ENCODE measurements around the gene LRRC58.
"Not testable (repeated sequence)": the region's sequence is repeated elsewhere in the genome, so short reads cannot be mapped to it uniquely, and the experiment has no call there.

LRRC58 gene

DNA sequence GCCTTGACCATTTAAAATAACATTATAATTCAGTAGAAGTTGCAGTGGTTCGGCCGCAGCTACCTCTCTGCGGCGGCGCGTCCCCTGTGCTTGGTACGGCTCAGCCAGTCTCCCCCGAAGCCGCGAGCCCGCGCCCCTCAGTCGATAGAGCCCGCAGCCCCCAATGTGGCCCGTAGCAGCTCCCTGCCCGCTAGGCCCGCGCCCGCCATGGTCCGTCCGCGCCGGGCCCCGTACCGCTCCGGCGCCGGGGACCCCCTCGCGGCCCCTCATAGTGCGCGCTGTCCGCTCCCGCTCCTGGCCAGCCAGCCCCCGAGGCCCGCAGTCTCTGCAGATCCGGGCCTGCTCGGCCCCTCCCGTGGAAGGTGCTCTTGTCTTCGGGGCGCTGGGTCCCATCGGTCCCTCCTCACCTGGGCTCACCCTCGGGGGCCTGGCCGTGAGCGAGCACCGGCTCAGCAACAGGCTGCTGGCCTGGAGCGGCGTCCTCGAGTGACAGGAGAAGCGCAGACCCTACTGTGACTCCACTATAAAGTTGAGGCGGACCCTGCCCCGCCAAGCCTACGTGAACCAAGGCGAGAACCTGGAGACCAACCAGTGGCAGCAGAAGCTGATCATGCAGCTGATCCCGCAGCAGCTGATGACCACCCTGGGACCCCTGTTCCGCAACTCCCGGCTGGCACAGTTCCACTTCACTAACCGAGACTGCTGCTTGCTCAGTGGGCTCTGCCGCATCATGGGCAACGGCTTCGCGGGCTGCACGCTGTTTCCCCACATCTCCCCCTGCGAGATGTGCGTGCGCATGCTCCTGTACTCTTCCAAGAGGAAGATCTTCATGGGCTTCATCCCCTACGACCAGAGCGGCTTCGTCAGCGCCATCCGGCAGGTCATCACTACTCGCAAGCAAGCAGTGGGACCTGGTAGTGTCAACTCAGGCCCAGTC, 42.4 kb downstream of the LRRC58 start:
- H3K27ac ChIP-seq, result no peak overlapping the region
- no peak for DNase-seq (ENCODE audit: low spot score)
- TF ChIP-seq, protein P1, sequence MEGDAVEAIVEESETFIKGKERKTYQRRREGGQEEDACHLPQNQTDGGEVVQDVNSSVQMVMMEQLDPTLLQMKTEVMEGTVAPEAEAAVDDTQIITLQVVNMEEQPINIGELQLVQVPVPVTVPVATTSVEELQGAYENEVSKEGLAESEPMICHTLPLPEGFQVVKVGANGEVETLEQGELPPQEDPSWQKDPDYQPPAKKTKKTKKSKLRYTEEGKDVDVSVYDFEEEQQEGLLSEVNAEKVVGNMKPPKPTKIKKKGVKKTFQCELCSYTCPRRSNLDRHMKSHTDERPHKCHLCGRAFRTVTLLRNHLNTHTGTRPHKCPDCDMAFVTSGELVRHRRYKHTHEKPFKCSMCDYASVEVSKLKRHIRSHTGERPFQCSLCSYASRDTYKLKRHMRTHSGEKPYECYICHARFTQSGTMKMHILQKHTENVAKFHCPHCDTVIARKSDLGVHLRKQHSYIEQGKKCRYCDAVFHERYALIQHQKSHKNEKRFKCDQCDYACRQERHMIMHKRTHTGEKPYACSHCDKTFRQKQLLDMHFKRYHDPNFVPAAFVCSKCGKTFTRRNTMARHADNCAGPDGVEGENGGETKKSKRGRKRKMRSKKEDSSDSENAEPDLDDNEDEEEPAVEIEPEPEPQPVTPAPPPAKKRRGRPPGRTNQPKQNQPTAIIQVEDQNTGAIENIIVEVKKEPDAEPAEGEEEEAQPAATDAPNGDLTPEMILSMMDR (conservative IDR thresholded peaks at IDR 0.05; ENCODE audit: low read depth), result no peak
- ChIA-PET CTCF (interaction anchor here (0.5 kb wide), 1 partner anchor 9 kb away, joined by 6 read pairs; no protein-coding TSS in a partner anchor), POLR2A (ENCODE audit: low non-redundant PET) (no interaction called here)

DNA sequence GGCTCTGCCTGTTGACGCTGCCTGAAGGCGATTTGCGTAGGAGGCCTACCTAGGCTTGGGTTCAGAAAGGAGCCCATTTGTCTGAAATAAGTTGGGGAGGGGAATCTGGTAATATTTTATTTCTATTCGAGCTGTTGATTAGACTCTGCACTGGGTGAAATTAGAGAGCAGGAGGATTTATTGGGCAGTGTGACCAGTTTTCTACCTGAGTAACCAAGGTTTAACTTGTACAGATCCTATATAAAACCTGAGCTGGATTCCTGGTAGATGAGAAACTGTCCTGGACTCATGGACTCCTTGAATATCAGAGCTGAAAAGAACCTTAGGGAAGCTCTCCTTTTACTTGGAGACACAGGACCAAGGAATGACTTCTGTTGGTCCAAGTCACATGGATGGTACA, 44.5 kb downstream of the LRRC58 start:
- CTCF ChIA-PET, result no interaction called here
- TF ChIP-seq, protein P1 (conservative IDR thresholded peaks at IDR 0.05; ENCODE audit: low read depth), result no peak
- no peak for DNase-seq (ENCODE audit: low spot score)
- no peak overlapping the region for H3K27ac ChIP-seq
- POLR2A ChIA-PET (ENCODE audit: low non-redundant PET), result no interaction called here

DNA sequence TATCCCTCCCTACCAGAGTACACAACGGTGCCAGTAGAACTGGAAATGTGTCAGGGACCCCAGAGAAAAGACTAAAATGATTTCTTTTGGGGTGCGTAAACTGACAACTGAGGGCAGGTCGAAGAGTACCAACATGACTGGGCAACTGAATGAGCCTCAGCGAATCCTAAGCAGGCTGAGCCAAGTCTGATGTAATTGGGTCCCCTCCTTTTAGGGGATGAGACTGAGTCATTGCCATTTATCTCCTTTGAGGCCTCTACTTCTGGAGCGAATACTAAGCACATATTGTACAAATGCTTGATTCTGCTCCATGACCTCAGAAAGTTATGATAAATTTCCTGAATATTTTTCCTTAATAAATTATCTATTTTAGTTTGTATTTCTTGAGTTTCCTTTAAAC, 46.8 kb downstream of the LRRC58 start:
- ChIA-PET POLR2A (ENCODE audit: low non-redundant PET) (no interaction called here), CTCF (no interaction called here)
- H3K27ac ChIP-seq, result no peak overlapping the region
- DNase-seq (ENCODE audit: low spot score), result no peak
- TF ChIP-seq, protein P1 (conservative IDR thresholded peaks at IDR 0.05; ENCODE audit: low read depth), result no peak

DNA sequence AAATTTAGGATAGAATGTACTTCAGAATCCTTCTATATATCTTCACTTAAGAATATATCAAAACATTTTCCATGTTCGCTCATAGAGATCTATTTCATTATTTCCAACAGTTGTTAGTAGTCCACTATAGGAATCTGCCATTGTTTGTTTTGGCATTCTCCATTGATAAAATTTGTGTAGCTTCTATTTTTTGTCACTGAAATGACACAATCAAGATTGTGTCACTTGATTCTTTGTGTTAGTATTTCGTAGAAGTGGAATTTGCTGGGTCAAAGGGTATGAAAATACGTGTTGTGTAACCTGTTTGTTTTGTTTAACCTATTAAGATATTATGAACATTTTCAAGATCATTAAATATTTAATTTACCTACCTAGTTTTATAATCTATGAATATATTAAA, 48.2 kb downstream of the LRRC58 start:
- ChIA-PET CTCF (no interaction called here), POLR2A (ENCODE audit: low non-redundant PET) (interaction anchor here (0.6 kb wide), 1 partner anchor 111 kb away, joined by 8 read pairs; no protein-coding TSS in a partner anchor)

DNA sequence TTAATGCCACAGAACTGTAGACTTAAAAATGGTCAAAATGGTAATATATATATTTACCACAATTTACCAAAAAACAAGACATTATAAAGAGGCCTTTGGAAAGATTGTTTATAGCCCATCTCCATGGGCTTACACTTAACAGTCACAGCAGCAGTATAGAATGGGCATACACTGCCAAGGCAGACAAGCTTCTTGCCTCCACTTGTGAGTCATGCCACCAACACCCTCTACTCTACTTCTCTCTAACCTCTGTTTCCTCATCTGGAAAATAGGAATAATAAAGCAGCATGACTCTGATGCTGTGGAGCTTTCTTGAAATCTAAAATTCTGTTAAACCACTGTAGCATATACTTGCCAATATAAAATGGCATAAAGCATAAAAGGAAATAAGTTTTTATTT, 49.8 kb downstream of the LRRC58 start:
- TF ChIP-seq, protein P1 (conservative IDR thresholded peaks at IDR 0.05; ENCODE audit: low read depth), result no peak
- DNase-seq (ENCODE audit: low spot score), result no peak
- ChIA-PET CTCF (no interaction called here), POLR2A (ENCODE audit: low non-redundant PET) (no interaction called here)
- H3K27ac ChIP-seq, result no peak overlapping the region

More for the DNA sequence above, 48.2 kb downstream of the LRRC58 start:
- TF ChIP-seq, protein P1 (conservative IDR thresholded peaks at IDR 0.05; ENCODE audit: low read depth), result no peak
- H3K27ac ChIP-seq, result no peak overlapping the region
- no peak for DNase-seq (ENCODE audit: low spot score)

DNA sequence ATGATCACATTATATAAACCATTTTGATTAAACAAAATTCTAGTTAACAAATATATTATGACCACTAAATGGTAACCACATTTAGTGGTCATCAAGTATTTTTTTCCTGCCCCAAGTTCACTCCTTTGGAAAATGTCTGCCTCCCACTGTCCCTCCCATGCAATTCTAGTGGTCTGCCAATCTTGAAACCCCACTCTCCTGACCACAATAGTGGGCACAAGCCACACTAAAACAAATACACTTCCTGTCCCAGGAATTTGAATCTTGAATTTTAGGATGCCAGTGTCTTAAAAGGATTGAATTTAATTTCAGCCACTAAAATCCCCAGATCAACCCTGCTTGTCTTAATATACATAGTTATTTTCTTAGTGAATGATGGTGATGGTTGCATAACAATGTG, 50.2 kb downstream of the LRRC58 start:
- DNase-seq (ENCODE audit: low spot score), result no peak
- POLR2A ChIA-PET (ENCODE audit: low non-redundant PET), result no interaction called here
- TF ChIP-seq, protein P1 (conservative IDR thresholded peaks at IDR 0.05; ENCODE audit: low read depth), result no peak
- H3K27ac ChIP-seq, result no peak overlapping the region
- CTCF ChIA-PET, result no interaction called here

DNA sequence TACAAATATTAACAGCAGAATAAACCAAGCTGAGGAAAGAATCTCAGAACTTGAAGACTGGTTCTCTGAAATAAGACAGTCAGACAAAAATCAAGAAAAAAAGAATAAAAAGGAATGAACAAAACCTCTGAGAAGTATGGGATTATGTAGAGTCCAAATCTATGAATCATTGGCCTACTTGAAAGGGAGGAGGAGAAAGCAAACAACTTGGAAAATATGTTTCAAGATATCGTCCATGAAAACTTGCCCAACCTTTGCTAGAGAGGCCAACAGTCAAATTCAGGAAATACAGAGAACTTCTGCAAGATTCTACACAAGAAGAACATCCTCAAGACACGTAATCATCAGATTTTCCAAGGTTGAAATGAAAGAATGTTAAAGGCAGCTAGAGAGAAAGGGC, 57.6 kb downstream of the LRRC58 start:
- CTCF ChIA-PET; POLR2A ChIA-PET (ENCODE audit: low non-redundant PET); DNase-seq (ENCODE audit: low spot score); H3K27ac ChIP-seq: not testable (repeated sequence)
